Hepatocyte (in vitro differentiated cells): Measurements from ENCODE around the gene SERPINA12.

Experiments
- CTCF ChIP-seq: fragments of 200-600 bp; sonication (generic); IDR thresholded peaks from 2 replicates; pipeline ENCODE4 v1.5.1; 2016; ENCODE audit warnings: antibody characterized with exemption, mild to moderate bottlenecking; ENCODE audit not compliant: poor library complexity
- EZH2 ChIP-seq: fragments of 200-600 bp; sonication (generic); IDR thresholded peaks from 2 replicates; pipeline ENCODE4 v1.6.1; 2016; ENCODE audit warnings: antibody characterized with exemption, mild to moderate bottlenecking, borderline replicate concordance
- EZH2phosphoT487 ChIP-seq: fragments of 200-600 bp; sonication (generic); IDR thresholded peaks from one replicate; pipeline ENCODE4 v1.6.1; 2018; ENCODE audit warnings: antibody characterized with exemption, mild to moderate bottlenecking, low read depth, moderate library complexity; ENCODE audit not compliant: unreplicated experiment, severe bottlenecking

DNA sequence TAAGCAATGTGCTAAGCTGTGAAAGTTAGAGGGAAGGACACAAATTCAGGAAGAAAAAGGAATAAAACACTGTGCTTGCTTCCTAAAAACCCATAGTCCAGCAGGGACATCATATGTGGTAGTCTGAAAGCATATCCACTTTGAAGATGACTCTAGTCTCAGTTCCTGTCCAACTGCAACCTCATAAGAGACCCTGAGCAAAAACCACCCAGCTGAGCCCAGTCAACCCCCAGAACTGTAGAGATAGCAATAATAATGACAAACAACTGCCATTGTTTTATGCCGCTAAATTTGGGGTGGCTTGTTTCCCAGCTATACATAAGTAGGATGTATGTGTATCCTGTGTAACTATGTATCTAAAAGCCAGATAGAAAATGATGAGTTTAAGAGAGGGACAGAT, 48.1 kb upstream of the SERPINA12 start:
- TF ChIP-seq CTCF (no peak), EZH2phosphoT487 (no peak), EZH2 (no peak)
